OCI-LY3 (cell line): ENCODE measurements around the gene HINT3.

Experiments
- CTCF ChIP-seq: fragments of 200-600, 300-600 bp; sonication (generic); IDR thresholded peaks from 2 replicates; pipeline ENCODE4 v1.5.1; 2014; ENCODE audit warnings: antibody characterized with exemption, low read length, low read depth
- EZH2phosphoT487 ChIP-seq: fragments of 200-600 bp; shearing (Covaris generic); IDR thresholded peaks from 2 replicates; pipeline ENCODE4 v1.6.1; 2018; ENCODE audit warnings: antibody characterized with exemption, mixed run types, low read depth

GRCh38 chr6:125985522-125985921 lies 29.0 kb downstream of the HINT3 start:
- no peak for TF ChIP-seq CTCF
- no peak for TF ChIP-seq EZH2phosphoT487
